CD4-positive, alpha-beta memory T cell (primary cell): ENCODE data around the gene HSPA4. TPM values are rescaled to one million over a fixed set of nuclear protein-coding genes. Genes with fewer than 3 reads are reported as not detected.

Source experiments
- CTCF ChIA-PET: fragments of 350-600 bp; sonication (Branson Sonifier 250); formaldehyde crosslinking; loops from one replicate; lab custom pipeline; 2021; ENCODE audit warnings: inconsistent platforms; ENCODE audit not compliant: partially characterized antibody; lab: Charles Lee
- POLR2A ChIA-PET: fragments of 350-600 bp; sonication (Branson Sonifier 250); formaldehyde crosslinking; loops from one replicate; lab custom pipeline; 2021; ENCODE audit not compliant: partially characterized antibody; lab: Charles Lee
- DNase-seq, 5 donors: peaks; one replicate each; pipeline versions ENCODE4 v3.0.0 to v3.0.0-alpha.2; 2020 to 2022; ENCODE audit warnings: mixed read lengths in 1 of 5
- H3K27ac ChIP-seq: one replicate; pipeline ENCODE4 v1.7.0; 2013; ENCODE audit warnings: low read depth, low read length
- H3K27me3 ChIP-seq: 2 replicates; pipeline ENCODE4 v1.7.0; 2013; ENCODE audit warnings: mild to moderate bottlenecking, low read length, moderate library complexity; ENCODE audit not compliant: insufficient read depth
- H3K36me3 ChIP-seq: 2 replicates; pipeline ENCODE4 v1.7.0; 2013; ENCODE audit warnings: mild to moderate bottlenecking, low read length, moderate library complexity; ENCODE audit not compliant: insufficient read depth
- H3K4me1 ChIP-seq: 2 replicates; pipeline ENCODE4 v1.7.0; 2013; ENCODE audit warnings: mild to moderate bottlenecking, low read length, moderate library complexity; ENCODE audit not compliant: insufficient read depth
- H3K4me3 ChIP-seq, 2 donors: one replicate each; pipeline ENCODE4 v1.7.0; 2013; ENCODE audit warnings: low read length in 2 of 2, mild to moderate bottlenecking in 1 of 2
- H3K9me3 ChIP-seq, 2 donors: one replicate each; pipeline ENCODE4 v1.7.0; 2013; ENCODE audit warnings: low read length in 2 of 2, control low read depth in 1 of 2; ENCODE audit not compliant: control insufficient read depth in 1 of 2
- H3K27ac Mint-ChIP-seq, 7 donors: one replicate each; pipeline ENCODE4 v1.8.0; 2020 to 2021; ENCODE audit warnings: mixed read lengths in 7 of 7, mild to moderate bottlenecking in 6 of 7, inconsistent platforms in 3 of 7, moderate library complexity in 3 of 7
- H3K27me3 Mint-ChIP-seq, 2 donors: one replicate each; pipeline ENCODE4 v1.8.0; 2020 to 2021; ENCODE audit warnings: mixed read lengths in 2 of 2
- H3K36me3 Mint-ChIP-seq, 2 donors: one replicate each; pipeline ENCODE4 v1.8.0; 2020 to 2021; ENCODE audit warnings: mixed read lengths in 2 of 2, inconsistent platforms in 1 of 2, mild to moderate bottlenecking in 1 of 2
- H3K4me1 Mint-ChIP-seq, 4 donors: one replicate each; pipeline ENCODE4 v1.8.0; 2020 to 2021; ENCODE audit warnings: mixed read lengths in 4 of 4, mild to moderate bottlenecking in 1 of 4
- H3K4me3 Mint-ChIP-seq, 8 donors: one replicate each; pipeline ENCODE4 v1.8.0; 2020 to 2021; ENCODE audit warnings: mixed read lengths in 8 of 8, mild to moderate bottlenecking in 7 of 8, moderate library complexity in 6 of 8, inconsistent platforms in 3 of 8
- H3K9me3 Mint-ChIP-seq, 8 donors: one replicate each; pipeline ENCODE4 v1.8.0; 2020 to 2021; ENCODE audit warnings: mixed read lengths in 8 of 8, mild to moderate bottlenecking in 5 of 8, inconsistent platforms in 3 of 8, moderate library complexity in 1 of 8
- intact Hi-C: fragments of 100-400 bp; cut with micrococcal nuclease; formaldehyde crosslinking; loops from one replicate; pipeline ENCODE4 v1.15.1; 2023
- polyA plus RNA-seq, 2 donors: library from polyadenylated mRNA; unstranded; fragments of 300-500 nt; fragmentation: Illumina TruSeq; gene quantifications; one replicate each; pipeline ENCODE4 v1.2.3, GENCODE V29; 2021
- total RNA-seq, 2 experiments: library from RNA; stranded (reverse); gene quantifications; one replicate each; pipeline ENCODE4 v1.2.3, GENCODE V29; 2021

Gene HSPA4
- total and polyA plus RNA-seq, 4 experiments from 2014 or later, result 32.2 to 58.1 (median 50.5) TPM

- intact Hi-C loops, result loop anchor here (5.0 to 10.0 kb wide), 3 partner anchors 130 to 870 kb away; partner anchors contain the start of gene FSTL4
- peak overlapping the region in 3 of 7 donors; percentile 4 to 55 (median 49) for H3K27ac Mint-ChIP-seq
- Histone ChIP-seq H3K27me3 (no peaks in the 10 kb centered on the region), H3K36me3 (no peaks in the 10 kb centered on the region), H3K4me3 (no peak overlapping the region), H3K27ac (no peak overlapping the region), H3K9me3 (no peaks in the 10 kb centered on the region), H3K4me1 (peaks cover 6% of the 10 kb centered on the region)
- no peak for DNase-seq
- H3K4me1 Mint-ChIP-seq, result peaks cover 5 to 9% (median 9%) of the 10 kb centered on the region in 4 donors
- CTCF ChIA-PET, result interaction anchor here (5.3 kb wide), 1 partner anchor 172 kb away, joined by 46 read pairs; no protein-coding TSS in a partner anchor
- H3K9me3 Mint-ChIP-seq, result no peaks in the 10 kb centered on the region
- H3K27me3 Mint-ChIP-seq, result no peaks in the 10 kb centered on the region
- H3K4me3 Mint-ChIP-seq, result no peak overlapping the region
- H3K36me3 Mint-ChIP-seq, result no peaks in the 10 kb centered on the region
- POLR2A ChIA-PET, result no interaction called here
These were observed 63.1 kb downstream of the HSPA4 start for GRCh38 chr5:133114933-133115310.

- no peaks in the 10 kb centered on the region for H3K9me3 ChIP-seq
- Mint-ChIP-seq H3K4me3 (no peak overlapping the region), H3K27me3 (no peaks in the 10 kb centered on the region), H3K36me3 (no peaks in the 10 kb centered on the region), H3K9me3 (no peaks in the 10 kb centered on the region), H3K4me1 (peaks cover 0 to 2% (median 0%) of the 10 kb centered on the region in 4 donors), H3K27ac (no peak overlapping the region)
- no peaks in the 10 kb centered on the region for H3K4me1 ChIP-seq
- POLR2A ChIA-PET, result no interaction called here
- H3K4me3 ChIP-seq, result no peak overlapping the region
- intact Hi-C loops, result loop anchor here (10.0 kb wide), 2 partner anchors 128 to 868 kb away; no protein-coding TSS in a partner anchor
- H3K27ac ChIP-seq, result no peak overlapping the region
- DNase-seq, result no peak
- H3K36me3 ChIP-seq, result no peaks in the 10 kb centered on the region
- no peaks in the 10 kb centered on the region for H3K27me3 ChIP-seq
- CTCF ChIA-PET, result interaction anchor here (0.9 to 1.2 kb wide), 3 partner anchors 10 to 15 kb away, joined by 3 to 4 read pairs (median 3); no protein-coding TSS in a partner anchor
These were observed 64.8 kb downstream of the HSPA4 start for GRCh38 chr5:133116601-133117000.

GRCh38 chr5:133117166-133117911 lies 65.5 kb downstream of the HSPA4 start:
- Mint-ChIP-seq H3K4me3 (no peak overlapping the region), H3K9me3 (no peaks in the 10 kb centered on the region), H3K36me3 (no peaks in the 10 kb centered on the region), H3K27me3 (no peaks in the 10 kb centered on the region), H3K4me1 (peaks cover 0 to 2% (median 0%) of the 10 kb centered on the region in 4 donors), H3K27ac (no peak overlapping the region)
- DNase-seq, result no peak
- H3K36me3 ChIP-seq, result no peaks in the 10 kb centered on the region
- H3K9me3 ChIP-seq, result no peaks in the 10 kb centered on the region
- CTCF ChIA-PET, result interaction anchor here (1.3 kb wide), 1 partner anchor 306 kb away, joined by 3 read pairs; no protein-coding TSS in a partner anchor
- POLR2A ChIA-PET, result no interaction called here
- no peaks in the 10 kb centered on the region for H3K27me3 ChIP-seq
- intact Hi-C loops, result loop anchor here (10.0 kb wide), 2 partner anchors 127 to 867 kb away; no protein-coding TSS in a partner anchor
- no peak overlapping the region for H3K4me3 ChIP-seq
- H3K27ac ChIP-seq, result no peak overlapping the region
- H3K4me1 ChIP-seq, result no peaks in the 10 kb centered on the region

GRCh38 chr5:133117912-133118445 lies 66.2 kb downstream of the HSPA4 start:
- Histone ChIP-seq H3K27ac (no peak overlapping the region), H3K36me3 (no peaks in the 10 kb centered on the region), H3K4me3 (no peak overlapping the region), H3K4me1 (no peaks in the 10 kb centered on the region), H3K9me3 (no peaks in the 10 kb centered on the region), H3K27me3 (no peaks in the 10 kb centered on the region)
- POLR2A ChIA-PET, result no interaction called here
- DNase-seq, result no peak
- intact Hi-C loops, result loop anchor here (10.0 kb wide), 2 partner anchors 127 to 867 kb away; no protein-coding TSS in a partner anchor
- Mint-ChIP-seq H3K36me3 (no peaks in the 10 kb centered on the region), H3K27ac (no peak overlapping the region), H3K9me3 (no peaks in the 10 kb centered on the region), H3K27me3 (no peaks in the 10 kb centered on the region), H3K4me3 (no peak overlapping the region), H3K4me1 (peaks cover 0 to 2% (median 0%) of the 10 kb centered on the region in 4 donors)
- CTCF ChIA-PET, result interaction anchor here (0.8 to 1.3 kb wide), 3 partner anchors 101 to 306 kb away, joined by 3 to 4 read pairs (median 3); no protein-coding TSS in a partner anchor

GRCh38 chr5:133118741-133119140 lies 66.9 kb downstream of the HSPA4 start:
- no peaks in the 10 kb centered on the region for H3K36me3 Mint-ChIP-seq
- H3K4me3 Mint-ChIP-seq, result no peak overlapping the region
- Histone ChIP-seq H3K27ac (no peak overlapping the region), H3K9me3 (no peaks in the 10 kb centered on the region), H3K36me3 (no peaks in the 10 kb centered on the region), H3K27me3 (no peaks in the 10 kb centered on the region), H3K4me3 (no peak overlapping the region), H3K4me1 (no peaks in the 10 kb centered on the region)
- ChIA-PET CTCF (interaction anchor here (0.8 to 1.3 kb wide), 3 partner anchors 100 to 305 kb away, joined by 3 to 4 read pairs (median 3); no protein-coding TSS in a partner anchor), POLR2A (no interaction called here)
- H3K27me3 Mint-ChIP-seq, result no peaks in the 10 kb centered on the region
- no peak for DNase-seq
- H3K9me3 Mint-ChIP-seq, result no peaks in the 10 kb centered on the region
- H3K27ac Mint-ChIP-seq, result peak overlapping the region in 1 of 7 donors; percentile 36
- no peaks in the 10 kb centered on the region for H3K4me1 Mint-ChIP-seq
- intact Hi-C loops, result loop anchor here (10.0 kb wide), 2 partner anchors 126 to 866 kb away; no protein-coding TSS in a partner anchor

- Mint-ChIP-seq H3K27me3 (peaks cover 0 to 1% of the 10 kb centered on the region in 2 donors), H3K27ac (no peak overlapping the region), H3K36me3 (no peaks in the 10 kb centered on the region), H3K4me3 (no peak overlapping the region), H3K4me1 (no peaks in the 10 kb centered on the region), H3K9me3 (no peaks in the 10 kb centered on the region)
- Histone ChIP-seq H3K9me3 (no peaks in the 10 kb centered on the region), H3K4me1 (no peaks in the 10 kb centered on the region), H3K4me3 (no peak overlapping the region), H3K27me3 (no peaks in the 10 kb centered on the region), H3K36me3 (no peaks in the 10 kb centered on the region), H3K27ac (no peak overlapping the region)
- CTCF ChIA-PET, result interaction anchor here (1.2 to 1.3 kb wide), 2 partner anchors 8 to 101 kb away, joined by 4 read pairs; no protein-coding TSS in a partner anchor
- intact Hi-C loops, result loop anchor here (10.0 kb wide), 2 partner anchors 126 to 866 kb away; no protein-coding TSS in a partner anchor
- POLR2A ChIA-PET, result no interaction called here
- DNase-seq, result no peak
These were observed 67.5 kb downstream of the HSPA4 start for GRCh38 chr5:133119233-133119711.
